Measurements from ENCODE around the gene PBOV1.
"Not testable (repeated sequence)": the region's sequence is repeated elsewhere in the genome, so short reads cannot be mapped to it uniquely, and the experiment has no call there.

Gene PBOV1

DNA sequence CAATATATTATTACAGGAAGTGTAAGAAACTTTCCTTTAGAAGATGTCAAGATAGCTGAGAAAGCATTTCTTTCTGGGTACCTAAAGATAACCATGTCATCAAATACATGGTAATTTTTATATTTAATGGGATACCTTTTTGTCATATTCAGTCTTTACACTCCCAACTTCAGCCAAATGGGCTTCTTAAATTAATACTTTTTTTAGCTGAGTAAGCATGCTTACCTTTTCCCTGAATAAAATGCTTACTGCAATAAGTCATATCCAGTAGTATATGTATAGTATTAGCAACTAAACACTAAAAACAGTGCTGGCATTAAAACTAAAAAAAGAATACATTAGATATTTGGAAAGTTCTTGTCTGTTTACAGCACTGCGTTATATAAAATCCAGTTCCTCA, 17.4 kb upstream of the PBOV1 start:
- DNase-seq = no peak

DNA sequence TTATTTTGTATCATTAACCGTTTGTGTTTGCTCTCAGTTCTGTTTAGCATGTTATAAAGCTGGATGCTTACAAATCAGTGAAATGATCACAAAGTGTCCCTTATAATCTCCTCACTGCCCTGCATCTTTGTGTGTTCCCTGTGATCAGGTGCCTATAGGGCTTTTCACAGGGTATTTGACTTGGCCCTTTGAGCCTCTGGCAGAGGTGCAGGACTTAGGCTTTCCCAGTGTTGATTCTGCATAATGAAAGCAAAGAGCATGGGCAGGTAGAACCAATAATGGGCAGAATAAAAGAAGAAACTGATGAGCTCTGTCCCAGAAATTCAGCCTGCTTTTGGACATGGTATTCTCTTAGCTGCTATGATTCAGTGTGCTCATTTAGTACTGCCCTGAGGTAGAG, 16.9 kb upstream of the PBOV1 start:
- no peak for DNase-seq

- DNase-seq = no peak
These were observed 16.1 kb upstream of the PBOV1 start for GRCh38 chr6:138234363-138234762.

GRCh38 chr6:138231381-138231886, 13.1 kb upstream of the PBOV1 start:
- no peak for DNase-seq

DNA sequence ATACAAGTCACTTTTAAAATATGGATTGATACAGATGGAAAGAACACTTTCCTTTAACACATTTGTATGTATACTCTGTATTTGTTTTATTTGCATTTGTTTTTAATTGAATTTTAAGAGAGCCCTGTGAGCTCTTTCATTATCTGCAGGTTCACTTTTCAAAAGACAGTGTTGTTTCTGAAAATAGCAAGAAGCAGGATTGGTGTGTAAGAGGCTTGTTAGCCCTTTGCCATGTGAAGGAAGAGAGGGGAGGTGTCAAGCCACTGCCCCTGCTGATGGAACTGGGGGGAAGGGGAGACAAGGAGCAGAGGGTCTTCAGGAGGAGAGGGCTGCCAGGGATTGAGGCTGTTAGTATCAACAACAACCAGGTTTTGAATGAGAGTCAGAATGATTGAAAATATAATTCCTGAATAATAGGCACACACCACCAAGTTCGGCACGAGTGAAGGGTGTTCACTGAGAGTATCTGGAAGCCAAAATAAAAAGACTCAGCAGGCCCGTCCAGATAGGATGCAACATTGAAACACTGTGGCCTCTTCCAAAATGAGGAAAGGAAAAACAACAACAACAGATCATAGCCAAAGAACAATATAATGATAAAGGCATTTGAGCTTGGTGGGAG, 12.6 kb upstream of the PBOV1 start:
- no peak for DNase-seq

GRCh38 chr6:138230221-138230620, 11.9 kb upstream of the PBOV1 start:
- DNase-seq = no peak

DNA sequence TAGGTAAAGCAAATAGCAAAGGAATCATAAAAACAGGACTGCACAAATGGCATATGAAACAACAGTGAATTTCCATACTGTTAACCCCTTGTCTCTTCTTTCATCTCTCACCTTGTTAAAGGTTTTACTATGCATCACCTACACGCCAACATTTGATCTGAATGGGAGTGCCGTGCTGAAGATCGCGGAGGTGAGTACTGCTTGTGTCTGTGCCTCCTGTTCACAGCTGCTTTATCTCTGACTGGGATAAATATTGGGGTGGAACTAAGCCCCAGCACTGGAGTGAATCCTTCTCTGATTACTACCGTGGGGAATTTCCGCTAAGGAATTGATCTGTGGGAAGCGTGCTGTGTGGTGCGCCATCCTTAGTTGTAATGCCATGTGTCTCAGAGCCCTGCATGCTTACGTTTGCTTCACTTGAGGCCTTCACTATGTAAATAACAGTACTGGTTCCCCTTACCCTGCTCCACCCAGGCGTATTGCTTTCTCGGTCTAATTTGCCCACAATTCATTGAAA, 11.4 kb upstream of the PBOV1 start:
- no peak for DNase-seq

DNA sequence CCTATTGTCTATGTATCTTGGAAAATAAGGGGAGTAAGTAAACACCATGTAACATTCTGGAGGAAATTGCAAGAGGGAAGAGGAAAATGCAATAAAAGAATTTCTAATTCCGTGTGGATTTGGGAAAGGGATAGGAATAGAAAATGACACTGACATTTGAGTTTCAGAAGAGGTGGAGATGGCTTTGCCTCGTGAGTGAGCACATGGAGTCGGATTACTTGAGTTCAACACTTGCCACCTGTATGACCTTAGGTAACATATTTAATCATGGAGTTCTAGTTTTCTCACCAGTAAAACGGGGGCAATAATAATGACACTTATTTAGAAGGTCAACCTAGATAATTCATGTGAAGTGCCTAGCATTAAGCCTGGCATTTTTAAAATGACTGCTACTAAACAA, 10.8 kb upstream of the PBOV1 start:
- no peak for DNase-seq

DNA sequence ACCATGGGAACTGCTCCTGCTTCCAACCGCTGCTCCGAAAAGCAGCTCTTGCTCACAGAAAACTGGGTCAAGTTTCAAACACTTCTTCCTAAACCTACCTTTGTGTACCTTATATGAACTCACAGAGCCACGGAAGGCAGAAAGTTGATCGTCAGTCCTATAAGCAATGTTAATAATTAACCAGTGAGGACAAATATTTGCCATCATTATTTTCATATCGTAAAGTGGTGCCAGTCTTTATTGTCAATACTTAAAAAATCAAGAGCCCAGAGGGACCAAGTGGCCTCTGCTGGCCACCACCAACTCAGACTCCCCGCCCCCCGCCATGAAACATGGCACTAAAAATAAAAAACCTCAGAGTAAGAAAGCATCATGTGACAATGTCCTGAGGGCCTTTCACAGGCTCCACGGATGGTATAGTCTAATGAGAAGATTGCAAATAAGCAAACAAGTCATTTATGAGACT, 9.1 kb upstream of the PBOV1 start:
- no peak for DNase-seq

DNA sequence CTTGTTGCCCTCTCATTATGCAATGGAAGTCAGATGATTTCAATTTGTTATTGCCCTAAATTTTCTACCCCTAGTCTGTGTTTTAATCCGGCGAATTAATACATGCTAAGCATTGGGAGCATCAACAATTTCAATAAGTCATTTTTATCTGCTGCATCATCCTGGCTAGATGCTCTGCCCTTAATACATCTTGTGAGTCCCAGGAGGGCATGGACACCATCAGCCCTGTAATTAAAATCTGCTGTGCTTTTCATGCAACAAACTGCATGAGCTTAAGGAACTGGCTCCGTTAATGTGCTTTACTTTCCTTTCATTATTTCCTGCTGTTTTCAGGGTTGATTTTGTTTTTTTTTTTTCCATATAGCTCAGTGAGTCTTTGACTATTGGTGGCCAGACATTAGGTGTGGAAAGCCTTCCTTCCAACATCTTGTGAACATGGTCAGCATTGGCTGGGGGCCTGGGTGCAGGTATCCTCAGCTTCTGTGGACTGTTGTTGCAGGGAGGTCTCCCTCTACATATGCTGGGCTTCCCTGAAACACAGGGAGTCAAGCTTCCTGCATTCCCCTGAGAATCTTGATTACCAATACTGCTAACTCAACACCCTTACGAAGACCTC, 8.5 kb upstream of the PBOV1 start:
- no peak for DNase-seq

DNA sequence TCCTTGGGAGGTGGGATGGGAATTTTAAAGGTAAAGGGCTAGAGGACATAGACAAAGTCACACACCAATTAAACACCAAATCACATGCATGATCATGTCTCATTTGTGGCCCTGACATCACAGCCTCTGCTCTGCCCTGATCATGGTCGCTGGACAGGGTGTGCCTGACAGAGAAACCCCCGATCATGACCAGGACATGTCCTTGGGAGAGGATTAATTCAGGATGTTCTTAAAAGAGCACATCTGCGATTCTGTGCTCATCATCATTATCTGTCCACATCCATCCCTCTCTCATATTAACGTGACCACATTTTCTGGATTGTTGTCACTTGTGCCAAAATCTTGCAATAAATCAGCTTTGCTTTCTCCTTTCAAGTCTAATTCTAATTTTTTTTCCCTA, 7.7 kb upstream of the PBOV1 start:
- DNase-seq = no peak

DNA sequence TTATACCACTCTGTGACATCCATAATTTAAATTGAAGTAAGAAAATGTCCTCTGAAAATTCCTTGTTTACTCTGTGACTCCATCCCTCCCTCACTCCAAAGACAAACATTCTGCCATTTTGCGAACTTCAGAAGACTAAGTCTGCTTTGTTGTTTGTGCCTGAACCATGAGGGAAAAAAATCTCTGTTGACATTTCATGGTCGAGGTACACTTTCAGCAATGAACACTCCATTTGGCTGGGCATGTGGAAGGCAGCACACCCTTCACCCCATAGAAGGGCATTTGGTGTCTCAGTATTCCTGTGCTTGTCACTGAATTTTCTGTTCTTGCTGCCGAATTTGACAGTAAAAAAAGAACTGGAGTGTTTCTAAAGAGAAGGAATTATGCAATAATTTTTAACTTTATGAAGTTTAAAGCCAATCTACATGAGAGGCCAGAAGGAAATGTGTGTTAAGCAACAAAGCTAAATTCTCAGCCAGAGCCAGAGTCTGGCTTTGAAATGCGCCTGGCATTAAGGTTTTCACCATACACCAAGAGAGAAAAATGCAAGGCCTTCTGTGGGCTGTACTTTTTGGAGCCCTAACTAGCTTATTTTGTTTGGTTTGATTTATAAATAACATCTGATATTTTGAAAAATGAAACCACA, 4.7 kb upstream of the PBOV1 start:
- no peak for DNase-seq

GRCh38 chr6:138219901-138220300, 1.6 kb upstream of the PBOV1 start:
- DNase-seq = no peak

- DNase-seq = no peak
These were observed 1.1 kb upstream of the PBOV1 start for GRCh38 chr6:138219398-138219797.

GRCh38 chr6:138215093-138215782, 3.1 kb downstream of the PBOV1 start:
- no peak for DNase-seq

DNA sequence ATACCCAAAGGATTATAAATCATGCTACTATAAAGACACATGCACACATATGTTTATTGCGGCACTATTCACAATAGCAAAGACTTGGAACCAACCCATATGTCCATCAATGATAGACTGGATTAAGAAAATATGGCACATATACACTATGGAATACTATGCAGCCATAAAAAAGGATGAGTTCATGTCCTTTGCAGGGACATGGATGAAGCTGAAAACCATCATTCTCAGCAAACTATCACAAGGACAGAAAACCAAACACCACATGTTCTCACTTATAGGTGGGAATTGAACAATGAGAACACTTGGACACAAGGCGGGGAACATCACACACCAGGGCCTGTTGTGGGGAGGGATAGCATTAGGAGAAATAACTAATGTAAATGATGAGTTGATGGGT, 5.8 kb downstream of the PBOV1 start:
- DNase-seq = not testable (repeated sequence)

DNA sequence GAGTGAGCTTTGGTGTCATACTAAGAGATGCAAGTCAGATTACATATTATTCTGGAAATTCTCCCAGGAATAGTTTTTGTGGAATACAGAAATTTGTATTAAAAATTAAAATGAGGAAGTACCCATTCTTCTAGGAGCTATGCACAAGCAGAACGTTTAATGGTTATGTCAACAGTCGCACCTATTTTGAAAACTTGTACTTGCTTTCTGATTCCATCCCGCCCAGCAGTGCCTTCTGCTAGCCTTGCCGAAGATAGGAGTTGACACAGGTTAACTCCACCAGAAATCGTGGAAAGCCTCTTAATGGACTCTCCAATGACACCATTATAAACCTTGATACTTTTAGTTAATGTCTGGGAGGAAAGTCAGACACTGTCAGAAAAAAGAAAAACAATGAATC, 6.7 kb downstream of the PBOV1 start:
- DNase-seq = no peak

DNA sequence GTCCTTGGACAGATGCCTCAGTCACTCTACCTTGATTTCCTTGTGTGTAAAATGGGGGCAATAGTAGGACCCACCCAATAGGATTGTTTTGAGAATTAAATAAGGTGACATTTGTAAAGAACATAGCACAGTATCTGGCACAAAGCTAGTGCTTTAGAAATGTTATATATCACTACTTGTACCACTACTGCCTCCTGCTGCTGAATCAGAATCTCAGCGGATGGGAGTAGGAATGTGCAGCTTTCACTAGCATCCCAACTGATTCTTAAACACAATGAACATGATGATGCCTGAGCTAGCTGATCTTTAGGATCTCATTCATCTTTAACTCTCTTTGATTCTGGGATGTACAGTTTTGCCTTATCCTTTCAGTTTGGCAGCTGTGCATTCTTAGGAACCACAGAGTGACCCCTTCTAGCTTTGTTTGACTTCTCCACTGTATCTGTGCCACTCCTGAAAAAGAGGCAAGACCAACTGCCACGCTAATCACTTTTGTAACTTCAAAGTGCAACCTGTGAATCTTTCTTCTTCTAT, 7.2 kb downstream of the PBOV1 start:
- no peak for DNase-seq

DNA sequence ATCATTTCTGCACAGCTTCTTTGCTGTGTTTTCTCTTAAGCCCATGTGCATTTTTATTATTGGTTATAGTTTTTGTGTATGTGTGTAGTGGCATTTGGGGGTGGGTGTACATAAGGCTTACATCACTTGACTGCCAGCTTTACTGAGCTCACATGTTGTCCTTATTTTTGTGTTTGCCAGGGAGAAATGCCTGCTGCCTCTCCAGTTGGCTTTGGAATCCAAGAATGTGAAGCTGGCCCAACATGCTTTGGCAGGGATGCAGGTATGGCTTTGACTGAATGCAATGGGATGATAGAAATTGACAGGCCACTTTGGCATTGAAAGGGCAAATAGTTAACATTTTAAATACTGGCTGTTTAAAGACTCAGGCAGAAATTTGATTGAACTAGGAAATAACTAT, 11.4 kb downstream of the PBOV1 start:
- DNase-seq = no peak

DNA sequence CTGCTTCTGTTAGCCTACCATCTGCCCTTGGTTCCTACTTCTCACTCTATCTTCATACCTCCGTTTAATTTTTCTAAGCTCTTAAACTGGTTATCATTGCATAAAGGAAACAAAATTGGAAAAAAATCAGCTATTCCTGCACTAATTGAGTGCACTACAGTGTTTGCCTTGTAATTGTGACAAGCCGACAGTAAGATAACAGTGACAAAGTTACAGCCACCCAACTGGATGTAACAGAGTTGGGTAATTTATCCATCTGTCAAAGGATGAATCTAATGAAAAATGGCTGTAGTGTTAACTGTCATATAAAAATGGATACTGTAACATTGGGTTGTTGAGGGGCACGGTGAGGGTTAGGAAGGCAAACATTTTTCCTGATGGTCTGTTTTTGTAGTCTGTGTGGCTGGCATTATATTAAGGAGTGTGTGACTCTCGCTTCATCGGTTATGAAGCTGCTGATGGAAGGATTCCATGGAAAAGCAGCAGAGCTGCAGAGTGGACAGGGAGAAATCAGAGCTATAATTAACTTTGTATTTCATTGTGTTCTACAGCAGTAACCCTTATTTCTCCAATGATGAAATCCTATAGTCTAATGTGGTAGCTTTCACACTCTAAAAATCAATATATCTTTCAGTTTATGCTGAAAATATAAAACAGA, 12.7 kb downstream of the PBOV1 start:
- no peak for DNase-seq

DNA sequence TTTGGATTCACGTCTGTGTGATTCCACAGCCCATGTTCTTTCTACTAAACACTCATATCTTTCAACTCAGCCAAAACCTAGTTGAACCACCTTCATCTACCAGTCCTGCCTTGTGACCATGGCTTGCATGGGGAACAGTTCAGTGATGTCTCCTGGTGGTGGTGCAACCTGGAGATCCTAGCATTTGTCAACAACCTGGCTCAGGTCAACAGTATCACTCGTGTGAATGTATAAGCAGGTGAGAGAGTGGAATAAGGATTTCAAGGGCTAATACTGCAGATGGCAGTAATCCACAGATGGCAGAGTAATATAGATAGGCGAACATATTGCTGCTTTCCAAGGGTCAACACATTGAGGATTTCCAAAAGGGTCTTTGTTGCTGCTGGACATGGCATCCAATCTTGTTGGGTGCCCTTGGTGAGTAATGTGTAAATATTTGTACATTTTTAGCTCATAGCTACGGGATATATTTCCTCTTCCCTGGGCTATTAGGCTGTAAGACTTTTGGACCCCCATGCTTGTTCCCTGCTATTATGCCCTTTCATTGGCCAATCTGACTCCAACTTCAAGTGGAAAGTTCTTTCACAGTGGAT, 13.4 kb downstream of the PBOV1 start:
- DNase-seq = no peak

DNA sequence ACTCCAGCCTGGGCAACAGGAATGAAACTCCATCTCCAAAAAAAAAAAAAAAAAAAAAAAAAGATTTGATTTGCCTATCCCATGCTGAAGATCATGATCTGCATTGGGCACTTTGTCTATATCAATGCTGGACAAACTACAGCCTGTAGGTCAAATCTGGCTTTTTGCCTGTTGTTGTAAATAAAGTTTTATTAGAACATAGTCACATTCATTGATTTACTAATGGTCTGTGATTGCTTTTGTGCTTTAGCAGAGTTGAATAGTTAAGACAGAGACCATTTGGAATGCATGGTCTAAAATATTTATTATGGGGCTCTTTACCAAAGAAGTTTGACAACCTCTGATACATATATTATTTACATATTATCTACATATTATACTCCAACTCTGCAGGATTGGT, 14.0 kb downstream of the PBOV1 start:
- no peak for DNase-seq

Data from activated effector memory CD4-positive, alpha-beta T cell treated with anti-CD3 and anti-CD28 coated beads, Interleukin-2, amount 50 U/mL, for 16 hours (primary cell).